Measurements from ENCODE around the gene B3GNT9. TPM values are rescaled to one million over a fixed set of nuclear protein-coding genes. Genes with fewer than 3 reads are reported as not detected.

B3GNT9 gene
- total and polyA plus RNA-seq, 8 donors = 16.2 to 29.4 (median 19.9) TPM

DNA sequence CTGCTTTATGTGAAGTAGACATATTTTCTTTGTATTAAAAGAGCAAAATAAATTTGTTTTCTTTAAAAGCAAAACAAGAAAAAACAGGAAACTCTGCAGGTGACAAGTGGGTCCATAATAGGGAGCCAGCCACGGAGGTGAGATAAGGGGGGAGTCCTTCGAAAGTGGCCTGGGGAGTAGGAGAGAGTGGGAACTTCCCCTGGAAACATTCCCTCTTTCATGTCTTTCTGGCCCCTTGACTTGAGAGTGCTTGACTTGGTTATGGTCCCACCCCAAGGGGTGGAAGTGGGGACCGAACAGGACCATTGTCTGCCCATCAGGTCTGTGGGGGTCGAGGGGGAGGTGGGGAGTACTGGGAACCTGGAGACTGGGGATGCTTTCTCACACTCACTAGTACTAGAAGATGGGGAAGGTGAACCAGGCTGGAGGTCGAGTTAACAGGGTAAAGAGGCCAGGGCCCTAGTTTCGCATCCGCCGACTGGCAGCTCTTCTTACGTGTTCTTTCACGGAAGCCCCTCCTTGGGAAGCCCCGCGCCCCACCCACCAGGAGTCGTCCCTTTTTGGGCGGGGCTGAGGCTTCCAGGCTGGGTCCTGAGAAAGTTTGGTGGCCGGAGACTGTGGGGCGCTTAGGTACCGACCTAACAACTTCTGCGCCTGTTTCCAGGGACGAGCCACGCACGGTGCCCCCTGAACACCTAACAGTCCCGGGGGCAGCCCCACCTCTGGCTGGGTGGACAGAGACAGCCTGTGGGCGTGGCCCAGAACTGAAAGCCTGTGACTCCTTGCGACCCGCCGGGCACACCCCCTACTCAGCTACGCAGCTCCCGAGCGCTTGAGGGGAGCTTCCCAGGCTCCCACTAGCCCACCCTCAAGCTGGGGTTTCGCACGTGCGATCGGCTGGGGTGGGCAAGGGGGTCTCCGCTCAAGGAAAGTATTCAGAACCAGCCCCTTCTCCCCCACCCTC is 8.1 kb upstream of the B3GNT9 start:
- Histone ChIP-seq H3K9me3 (no peaks in the 10 kb centered on the region), H3K4me3 (peak overlapping the region; percentile 96 to 97), H3K27ac (peak overlapping the region; percentile 81 to 85), H3K36me3 (peaks cover 0 to 9% of the 10 kb centered on the region in 2 donors), H3K4me1 (peaks cover 28 to 66% of the 10 kb centered on the region in 2 donors), H3K27me3 (peaks cover 7 to 42% of the 10 kb centered on the region in 2 donors)
- TF ChIP-seq, protein P1, sequence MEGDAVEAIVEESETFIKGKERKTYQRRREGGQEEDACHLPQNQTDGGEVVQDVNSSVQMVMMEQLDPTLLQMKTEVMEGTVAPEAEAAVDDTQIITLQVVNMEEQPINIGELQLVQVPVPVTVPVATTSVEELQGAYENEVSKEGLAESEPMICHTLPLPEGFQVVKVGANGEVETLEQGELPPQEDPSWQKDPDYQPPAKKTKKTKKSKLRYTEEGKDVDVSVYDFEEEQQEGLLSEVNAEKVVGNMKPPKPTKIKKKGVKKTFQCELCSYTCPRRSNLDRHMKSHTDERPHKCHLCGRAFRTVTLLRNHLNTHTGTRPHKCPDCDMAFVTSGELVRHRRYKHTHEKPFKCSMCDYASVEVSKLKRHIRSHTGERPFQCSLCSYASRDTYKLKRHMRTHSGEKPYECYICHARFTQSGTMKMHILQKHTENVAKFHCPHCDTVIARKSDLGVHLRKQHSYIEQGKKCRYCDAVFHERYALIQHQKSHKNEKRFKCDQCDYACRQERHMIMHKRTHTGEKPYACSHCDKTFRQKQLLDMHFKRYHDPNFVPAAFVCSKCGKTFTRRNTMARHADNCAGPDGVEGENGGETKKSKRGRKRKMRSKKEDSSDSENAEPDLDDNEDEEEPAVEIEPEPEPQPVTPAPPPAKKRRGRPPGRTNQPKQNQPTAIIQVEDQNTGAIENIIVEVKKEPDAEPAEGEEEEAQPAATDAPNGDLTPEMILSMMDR (IDR thresholded peaks at IDR 0.05) = no peak
- DNase-seq (peak in 1 of 4 donors; percentile 85), ATAC-seq (peak; percentile 25)
- intact Hi-C loops (cut with DNase I) = loop anchor here in 1 of 2 donors (5.0 to 10.0 kb wide), 2 partner anchors 144 to 182 kb away; no protein-coding TSS in a partner anchor

DNA sequence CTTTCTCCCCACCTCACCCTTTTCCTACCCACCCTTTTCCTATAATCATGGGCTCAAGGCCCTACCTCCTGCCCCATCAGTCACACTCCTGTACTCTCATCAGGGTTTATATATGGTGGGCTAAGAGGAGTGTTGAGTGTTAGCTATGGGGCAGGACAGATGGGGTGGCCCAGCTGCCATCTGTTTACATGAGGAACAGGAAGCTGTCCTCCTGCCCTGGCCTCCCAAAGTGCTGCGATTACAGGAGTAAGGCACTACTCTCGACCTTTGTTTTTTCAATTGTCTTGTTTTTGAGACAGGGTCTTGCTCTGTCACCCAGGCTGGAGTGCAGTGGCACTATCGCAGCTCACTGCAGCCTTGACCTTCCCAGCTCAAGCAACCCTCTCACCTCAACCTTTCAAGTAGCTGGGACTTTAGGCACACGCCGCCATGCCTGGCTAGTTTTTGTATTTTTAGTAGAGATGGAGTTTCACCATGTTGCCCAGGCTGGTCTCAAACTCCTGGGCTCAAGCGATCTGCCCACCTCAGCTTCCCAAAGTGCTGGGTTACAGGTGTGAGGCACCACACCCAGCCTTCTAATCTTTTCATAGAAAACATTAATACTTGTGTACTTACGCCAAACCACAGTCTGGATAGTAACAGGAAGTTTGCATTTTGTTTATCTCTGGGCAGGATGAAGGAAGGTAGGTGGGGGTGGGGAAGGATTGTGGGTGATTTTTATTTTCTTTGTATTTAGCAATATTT is 7.3 kb upstream of the B3GNT9 start:
- Histone ChIP-seq H3K36me3 (peaks cover 0 to 11% of the 10 kb centered on the region in 2 donors), H3K27ac (no peak overlapping the region), H3K4me1 (peaks cover 19 to 57% of the 10 kb centered on the region in 2 donors), H3K4me3 (no peak overlapping the region), H3K9me3 (no peaks in the 10 kb centered on the region), H3K27me3 (peaks cover 0 to 34% of the 10 kb centered on the region in 2 donors)
- DNase-seq (no peak), ATAC-seq (no peak)
- intact Hi-C loops (cut with DNase I) = loop anchor here in 1 of 2 donors (5.0 to 10.0 kb wide), 2 partner anchors 143 to 181 kb away; no protein-coding TSS in a partner anchor
- TF ChIP-seq, protein P1 (IDR thresholded peaks at IDR 0.05) = no peak

DNA sequence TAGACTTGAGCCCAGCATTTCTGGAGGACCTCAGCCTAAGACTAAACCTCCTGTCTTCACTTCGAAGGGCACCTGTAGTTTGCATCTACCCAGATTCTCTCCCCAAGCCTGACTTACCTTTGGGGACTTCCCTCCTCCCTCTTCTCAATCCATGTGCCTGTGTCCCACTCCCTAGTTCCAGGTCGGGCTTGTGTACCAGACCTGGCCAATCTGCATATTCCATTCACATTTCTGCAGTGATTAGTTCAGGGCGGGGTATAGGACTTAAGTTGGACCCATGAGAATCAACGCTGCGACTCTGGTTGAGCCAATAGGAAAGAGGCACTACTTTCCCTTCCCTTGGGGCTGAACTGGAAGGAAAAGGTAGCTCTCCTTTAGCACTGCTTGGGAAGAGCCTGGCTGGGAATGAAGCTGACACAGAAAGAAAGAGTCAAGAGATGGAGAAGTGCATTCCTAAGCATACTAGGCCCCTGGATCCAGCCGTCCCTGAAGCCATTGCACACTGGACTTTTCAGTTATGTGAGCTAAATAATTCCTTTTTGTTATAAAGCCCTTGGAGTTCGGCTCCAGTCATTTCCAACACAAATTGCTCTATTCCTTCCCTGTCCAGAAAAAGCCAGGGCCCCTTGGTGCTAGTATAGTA is 6.4 kb upstream of the B3GNT9 start:
- Histone ChIP-seq H3K9me3 (no peaks in the 10 kb centered on the region), H3K27ac (no peak overlapping the region), H3K4me1 (peaks cover 12 to 49% of the 10 kb centered on the region in 2 donors), H3K4me3 (no peak overlapping the region), H3K36me3 (peaks cover 0 to 11% of the 10 kb centered on the region in 2 donors), H3K27me3 (peaks cover 0 to 25% of the 10 kb centered on the region in 2 donors)
- TF ChIP-seq, protein P1 (IDR thresholded peaks at IDR 0.05) = no peak
- DNase-seq (no peak), ATAC-seq (no peak)
- intact Hi-C loops (cut with DNase I) = loop anchor here in 1 of 2 donors (5.0 to 10.0 kb wide), 2 partner anchors 142 to 180 kb away; no protein-coding TSS in a partner anchor

DNA sequence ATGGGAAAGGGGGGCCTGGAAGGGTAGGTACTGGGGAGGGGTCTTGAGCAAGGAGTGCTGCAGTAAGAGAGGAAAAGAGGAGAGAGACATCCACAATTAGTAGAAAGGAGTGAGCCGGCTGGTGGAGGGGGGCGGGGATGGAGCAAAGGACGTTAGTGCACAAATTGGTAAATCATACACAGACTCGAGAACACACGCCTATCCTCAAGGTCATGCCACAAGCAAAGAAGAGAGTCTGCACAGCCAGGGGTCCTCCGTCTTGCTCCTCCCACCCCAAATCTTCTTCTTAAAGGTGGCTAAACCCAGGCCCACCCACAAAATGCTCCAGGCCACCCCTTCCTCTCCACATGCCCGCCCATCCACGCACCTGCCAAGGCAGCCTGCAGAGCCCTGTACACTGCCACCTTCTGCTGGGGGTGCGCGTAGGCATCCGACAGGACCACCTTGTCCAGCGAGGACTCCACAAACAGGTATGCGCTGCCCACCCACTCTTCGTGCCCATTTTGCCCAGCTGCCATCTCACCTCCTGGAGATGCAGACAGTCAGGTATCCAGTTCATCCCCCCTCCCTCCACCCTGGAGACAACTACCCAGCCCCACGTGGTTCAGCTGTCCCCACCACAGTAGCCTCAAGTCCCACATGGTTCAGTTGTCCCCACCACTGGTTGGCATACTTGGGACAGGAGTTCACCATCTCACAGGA is 5.5 kb upstream of the B3GNT9 start:
- Histone ChIP-seq H3K9me3 (no peaks in the 10 kb centered on the region), H3K4me1 (peaks cover 8 to 46% of the 10 kb centered on the region in 2 donors), H3K36me3 (peaks cover 0 to 11% of the 10 kb centered on the region in 2 donors), H3K27me3 (peaks cover 0 to 25% of the 10 kb centered on the region in 2 donors), H3K4me3 (no peak overlapping the region), H3K27ac (no peak overlapping the region)
- no peak for DNase-seq
- ATAC-seq = no peak
- intact Hi-C loops (cut with DNase I) = loop anchor here in 1 of 2 donors (5.0 to 10.0 kb wide), 2 partner anchors 141 to 179 kb away; no protein-coding TSS in a partner anchor
- TF ChIP-seq, protein P1 (IDR thresholded peaks at IDR 0.05) = no peak

All from left lung (tissue), 10 donors.